Measurements from ENCODE around the gene OR4C6. TPM values are rescaled to one million over a fixed set of nuclear protein-coding genes. Genes with fewer than 3 reads are reported as not detected.

Gene OR4C6
- polyA plus RNA-seq = not detected

DNA sequence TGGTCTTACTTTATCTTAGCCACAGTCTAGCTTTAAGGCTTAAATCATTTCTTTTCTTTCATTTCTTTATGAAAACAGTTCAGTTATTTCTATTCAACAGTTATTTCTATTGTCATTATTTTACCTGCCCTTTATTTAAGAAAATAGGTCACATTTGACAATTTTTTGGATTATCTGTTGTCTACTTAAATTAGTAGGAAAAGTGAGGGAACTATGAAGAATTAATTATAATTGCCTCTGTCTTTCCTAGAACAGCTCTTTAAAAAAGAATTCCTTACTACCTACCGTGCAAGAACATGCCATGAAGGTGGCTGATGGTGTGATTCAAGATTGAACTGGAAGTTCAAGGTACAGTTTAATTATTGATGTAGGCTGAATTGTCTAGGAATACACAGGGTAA lies at the start of gene OR4C6:
OR4C6 (plus strand) TSS at position 301 of the 400 bp plus-strand sequence. CDS start 2,966 bp downstream, outside the sequence.
- Histone ChIP-seq H3K4me1 (ENCODE audit: control insufficient read depth in 2 of 2, insufficient read depth in 2 of 2, low read length in 1 of 2) (no peaks in the 10 kb centered on the region), H3K27me3 (ENCODE audit: control insufficient read depth in 1 of 2, insufficient read depth in 2 of 2, low read length in 2 of 2) (no peaks in the 10 kb centered on the region), H3K27ac (ENCODE audit: low read depth in 2 of 2, low read length in 1 of 2) (no peak within 1 kb of the TSS), H3K9me3 (ENCODE audit: control insufficient read depth in 2 of 2, insufficient read depth in 1 of 2, low read depth in 1 of 2, low read length in 1 of 2) (peaks cover 0 to 3% of the 10 kb centered on the region in 2 donors), H3K36me3 (ENCODE audit: control insufficient read depth in 2 of 2, insufficient read depth in 2 of 2, low read length in 1 of 2) (no peaks in the 10 kb centered on the region), H3K4me3 (ENCODE audit: low read depth in 1 of 2, low read length in 2 of 2) (no peak within 1 kb of the TSS)
- 72 to 80% methylated on average over 1 of the region's 1 CpG for WGBS, 2 donors

DNA sequence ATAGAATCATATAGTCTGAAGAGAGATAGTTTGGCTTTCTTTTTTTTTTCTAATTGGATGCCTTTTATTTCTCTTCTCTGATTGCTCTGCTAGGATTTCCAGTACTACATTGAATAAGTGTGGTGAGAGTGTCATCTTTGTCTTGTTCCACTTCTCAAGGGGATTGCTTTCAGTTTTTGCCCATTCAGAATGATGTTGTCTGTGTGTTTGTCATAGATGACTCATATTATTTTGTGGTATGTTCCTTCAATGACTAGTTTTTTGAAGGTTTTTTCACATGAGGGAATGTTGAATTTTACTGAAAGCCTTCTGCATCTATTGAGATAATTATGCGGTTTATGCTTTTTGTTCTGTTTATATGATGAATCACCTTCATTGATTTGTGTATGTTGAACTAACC lies 37.5 kb upstream of the OR4C6 start:
- 76 to 83% methylated on average over 1 of the region's 1 CpG for WGBS, 2 donors
- Histone ChIP-seq H3K27ac (ENCODE audit: low read depth in 2 of 2, low read length in 1 of 2) (no peak overlapping the region), H3K9me3 (ENCODE audit: control insufficient read depth in 2 of 2, insufficient read depth in 1 of 2, low read depth in 1 of 2, low read length in 1 of 2) (peaks cover 0 to 4% of the 10 kb centered on the region in 2 donors), H3K27me3 (ENCODE audit: control insufficient read depth in 1 of 2, insufficient read depth in 2 of 2, low read length in 2 of 2) (no peaks in the 10 kb centered on the region), H3K4me1 (ENCODE audit: control insufficient read depth in 2 of 2, insufficient read depth in 2 of 2, low read length in 1 of 2) (no peaks in the 10 kb centered on the region), H3K4me3 (ENCODE audit: low read depth in 1 of 2, low read length in 2 of 2) (no peak overlapping the region), H3K36me3 (ENCODE audit: control insufficient read depth in 2 of 2, insufficient read depth in 2 of 2, low read length in 1 of 2) (no peaks in the 10 kb centered on the region)

GRCh38 chr11:55634813-55635212 lies 27.2 kb upstream of the OR4C6 start, which contains the start of gene OR4P4:
Gene OR4P4, plus strand, starts transcription at chr11:55635113.
- no peak within 1 kb of the TSS for H3K4me3 ChIP-seq (ENCODE audit: low read depth in 1 of 2, low read length in 2 of 2)
- no peaks in the 10 kb centered on the region for H3K9me3 ChIP-seq (ENCODE audit: control insufficient read depth in 2 of 2, insufficient read depth in 1 of 2, low read depth in 1 of 2, low read length in 1 of 2)
- no peaks in the 10 kb centered on the region for H3K27me3 ChIP-seq (ENCODE audit: control insufficient read depth in 1 of 2, insufficient read depth in 2 of 2, low read length in 2 of 2)
- no peaks in the 10 kb centered on the region for H3K36me3 ChIP-seq (ENCODE audit: control insufficient read depth in 2 of 2, insufficient read depth in 2 of 2, low read length in 1 of 2)
- H3K27ac ChIP-seq (ENCODE audit: low read depth in 2 of 2, low read length in 1 of 2) = no peak within 1 kb of the TSS
- no peaks in the 10 kb centered on the region for H3K4me1 ChIP-seq (ENCODE audit: control insufficient read depth in 2 of 2, insufficient read depth in 2 of 2, low read length in 1 of 2)
- 46 to 52% methylated on average over 3 of the region's 3 CpGs for WGBS, 2 donors

DNA sequence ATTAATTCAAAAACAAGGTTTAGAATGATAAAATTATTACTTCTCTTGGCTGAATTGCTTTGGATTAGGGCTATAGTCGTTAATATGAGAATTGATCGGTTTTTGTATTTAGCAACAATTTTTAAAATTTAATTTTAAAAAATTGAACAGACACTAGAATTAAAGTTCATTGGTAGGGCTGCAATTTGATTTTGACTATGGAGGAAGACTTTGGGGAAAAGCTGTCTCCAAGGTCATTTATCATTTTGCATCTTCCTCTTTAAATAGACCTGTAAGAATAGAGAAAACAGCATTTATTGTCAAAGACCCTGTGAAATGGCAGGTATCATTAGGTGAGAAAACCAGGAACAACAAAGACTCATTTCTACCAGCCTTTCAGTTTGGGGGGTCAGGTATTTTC lies 14.0 kb upstream of the OR4C6 start, which contains the start of gene OR4S2:
OR4S2 (plus strand) TSS at position 301 of the 400 bp plus-strand sequence. CDS start 2,577 bp downstream, outside the sequence.
- Histone ChIP-seq H3K4me3 (ENCODE audit: low read depth in 1 of 2, low read length in 2 of 2) (no peak within 1 kb of the TSS), H3K36me3 (ENCODE audit: control insufficient read depth in 2 of 2, insufficient read depth in 2 of 2, low read length in 1 of 2) (no peaks in the 10 kb centered on the region), H3K9me3 (ENCODE audit: control insufficient read depth in 2 of 2, insufficient read depth in 1 of 2, low read depth in 1 of 2, low read length in 1 of 2) (no peaks in the 10 kb centered on the region), H3K27me3 (ENCODE audit: control insufficient read depth in 1 of 2, insufficient read depth in 2 of 2, low read length in 2 of 2) (no peaks in the 10 kb centered on the region), H3K4me1 (ENCODE audit: control insufficient read depth in 2 of 2, insufficient read depth in 2 of 2, low read length in 1 of 2) (no peaks in the 10 kb centered on the region), H3K27ac (ENCODE audit: low read depth in 2 of 2, low read length in 1 of 2) (no peak within 1 kb of the TSS)
- WGBS, 2 donors = 75 to 79% methylated on average over 2 of the region's 2 CpGs

DNA sequence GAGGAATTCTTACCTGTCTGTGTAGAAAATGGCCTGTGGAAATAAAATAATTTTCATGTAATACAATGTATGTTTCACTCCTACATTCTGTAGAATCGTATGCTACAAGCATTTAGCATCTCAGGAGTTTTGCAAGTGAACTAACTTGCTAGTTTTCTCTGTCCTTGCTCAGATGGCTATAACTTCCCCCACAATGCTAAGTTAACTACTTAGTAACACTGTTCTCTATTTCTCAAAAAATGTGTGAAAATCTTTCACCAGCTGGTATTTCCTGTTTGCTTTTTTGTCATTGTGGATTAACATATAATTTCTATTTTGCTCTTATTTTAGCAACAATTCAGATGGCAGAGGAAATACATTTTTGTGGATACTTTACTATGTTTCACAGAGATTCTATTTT lies 9.4 kb upstream of the OR4C6 start:
- WGBS, 2 donors = 62 to 70% methylated on average over 1 of the region's 1 CpG

DNA sequence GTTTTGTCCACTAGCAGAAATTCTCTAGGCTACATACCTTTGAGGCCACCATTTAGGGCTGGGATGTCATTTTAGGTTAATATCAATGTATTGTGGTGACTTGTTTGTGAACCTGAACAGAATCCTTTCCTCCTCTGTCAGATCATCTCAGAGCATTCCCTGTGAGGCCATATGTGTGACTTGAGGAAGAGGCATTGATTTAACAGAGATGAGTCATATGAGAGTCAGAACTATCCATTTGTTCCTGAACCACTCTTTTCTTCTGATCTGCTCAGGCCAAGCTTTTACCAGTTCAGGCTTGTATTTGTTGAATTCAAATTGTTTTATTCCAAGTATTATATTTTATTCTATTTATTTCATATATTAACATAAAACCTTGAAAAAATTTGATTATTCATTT lies 6.9 kb upstream of the OR4C6 start:
- no peaks in the 10 kb centered on the region for H3K4me1 ChIP-seq (ENCODE audit: control insufficient read depth in 2 of 2, insufficient read depth in 2 of 2, low read length in 1 of 2)
- H3K27ac ChIP-seq (ENCODE audit: low read depth in 2 of 2, low read length in 1 of 2) = no peak overlapping the region
- peaks cover 0 to 5% of the 10 kb centered on the region in 2 donors for H3K9me3 ChIP-seq (ENCODE audit: control insufficient read depth in 2 of 2, insufficient read depth in 1 of 2, low read depth in 1 of 2, low read length in 1 of 2)
- H3K36me3 ChIP-seq (ENCODE audit: control insufficient read depth in 2 of 2, insufficient read depth in 2 of 2, low read length in 1 of 2) = no peaks in the 10 kb centered on the region
- H3K4me3 ChIP-seq (ENCODE audit: low read depth in 1 of 2, low read length in 2 of 2) = no peak overlapping the region
- H3K27me3 ChIP-seq (ENCODE audit: control insufficient read depth in 1 of 2, insufficient read depth in 2 of 2, low read length in 2 of 2) = no peaks in the 10 kb centered on the region

More for the DNA sequence above, 9.4 kb upstream of the OR4C6 start:
- Histone ChIP-seq H3K27me3 (ENCODE audit: control insufficient read depth in 1 of 2, insufficient read depth in 2 of 2, low read length in 2 of 2) (no peaks in the 10 kb centered on the region), H3K4me1 (ENCODE audit: control insufficient read depth in 2 of 2, insufficient read depth in 2 of 2, low read length in 1 of 2) (no peaks in the 10 kb centered on the region), H3K9me3 (ENCODE audit: control insufficient read depth in 2 of 2, insufficient read depth in 1 of 2, low read depth in 1 of 2, low read length in 1 of 2) (peaks cover 0 to 5% of the 10 kb centered on the region in 2 donors), H3K36me3 (ENCODE audit: control insufficient read depth in 2 of 2, insufficient read depth in 2 of 2, low read length in 1 of 2) (no peaks in the 10 kb centered on the region), H3K4me3 (ENCODE audit: low read depth in 1 of 2, low read length in 2 of 2) (no peak overlapping the region), H3K27ac (ENCODE audit: low read depth in 2 of 2, low read length in 1 of 2) (no peak overlapping the region)

- WGBS, 2 donors = 88 to 89% methylated on average over 2 of the region's 2 CpGs
Measured at GRCh38 chr11:55658031-55658573, 3.9 kb upstream of the OR4C6 start.

DNA sequence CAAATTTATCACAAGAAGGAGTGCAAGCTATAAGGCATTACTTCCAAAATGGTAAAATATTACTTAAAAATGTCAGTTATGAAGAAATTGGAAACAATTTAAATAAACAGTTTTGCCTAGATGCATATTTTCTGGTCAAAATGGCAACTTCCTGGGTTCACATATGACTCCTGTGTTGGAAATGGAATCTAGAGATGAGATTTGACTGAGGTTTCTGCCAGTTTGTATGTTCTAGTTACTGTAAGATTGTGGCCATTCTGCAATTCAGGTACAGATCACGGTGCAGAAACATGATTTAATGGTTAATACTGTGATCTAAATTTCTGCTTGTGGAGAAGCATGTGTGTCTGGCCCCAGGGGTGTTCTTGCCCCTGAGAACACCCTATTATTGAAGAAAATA lies 3.4 kb upstream of the OR4C6 start:
- Histone ChIP-seq H3K27me3 (ENCODE audit: control insufficient read depth in 1 of 2, insufficient read depth in 2 of 2, low read length in 2 of 2) (no peaks in the 10 kb centered on the region), H3K4me3 (ENCODE audit: low read depth in 1 of 2, low read length in 2 of 2) (no peak overlapping the region), H3K4me1 (ENCODE audit: control insufficient read depth in 2 of 2, insufficient read depth in 2 of 2, low read length in 1 of 2) (no peaks in the 10 kb centered on the region), H3K36me3 (ENCODE audit: control insufficient read depth in 2 of 2, insufficient read depth in 2 of 2, low read length in 1 of 2) (no peaks in the 10 kb centered on the region), H3K9me3 (ENCODE audit: control insufficient read depth in 2 of 2, insufficient read depth in 1 of 2, low read depth in 1 of 2, low read length in 1 of 2) (peaks cover 0 to 5% of the 10 kb centered on the region in 2 donors), H3K27ac (ENCODE audit: low read depth in 2 of 2, low read length in 1 of 2) (no peak overlapping the region)
- 47 to 53% methylated on average over 1 of the region's 1 CpG for WGBS, 2 donors

More at GRCh38 chr11:55658031-55658573, 3.9 kb upstream of the OR4C6 start:
- Histone ChIP-seq H3K9me3 (ENCODE audit: control insufficient read depth in 2 of 2, insufficient read depth in 1 of 2, low read depth in 1 of 2, low read length in 1 of 2) (peaks cover 0 to 5% of the 10 kb centered on the region in 2 donors), H3K4me1 (ENCODE audit: control insufficient read depth in 2 of 2, insufficient read depth in 2 of 2, low read length in 1 of 2) (no peaks in the 10 kb centered on the region), H3K36me3 (ENCODE audit: control insufficient read depth in 2 of 2, insufficient read depth in 2 of 2, low read length in 1 of 2) (no peaks in the 10 kb centered on the region), H3K27ac (ENCODE audit: low read depth in 2 of 2, low read length in 1 of 2) (no peak overlapping the region), H3K4me3 (ENCODE audit: low read depth in 1 of 2, low read length in 2 of 2) (no peak overlapping the region), H3K27me3 (ENCODE audit: control insufficient read depth in 1 of 2, insufficient read depth in 2 of 2, low read length in 2 of 2) (no peaks in the 10 kb centered on the region)

DNA sequence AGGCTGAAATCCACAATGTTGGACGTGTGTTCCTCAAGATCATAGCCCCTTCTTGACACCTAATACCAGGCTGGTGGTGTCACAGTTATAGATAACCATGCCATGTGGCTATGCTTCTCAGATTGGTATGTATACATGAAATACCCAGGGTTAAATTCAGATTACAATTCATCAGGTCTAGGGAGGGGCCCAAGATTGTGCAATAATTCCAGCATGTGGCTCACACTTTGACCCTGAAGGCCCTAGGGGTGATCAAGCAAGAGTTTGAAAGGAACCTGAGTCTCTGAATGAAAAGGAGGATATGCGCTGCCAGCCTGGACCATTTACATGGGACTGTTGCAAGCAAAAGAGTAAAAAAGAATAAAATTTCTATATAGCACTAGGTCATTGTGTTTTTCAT lies 7.4 kb downstream of the OR4C6 start:
- WGBS, 2 donors = 43 to 49% methylated on average over 2 of the region's 2 CpGs

GRCh38 chr11:55673860-55674259 lies 11.9 kb downstream of the OR4C6 start:
- Histone ChIP-seq H3K27ac (ENCODE audit: low read depth in 2 of 2, low read length in 1 of 2) (no peak overlapping the region), H3K27me3 (ENCODE audit: control insufficient read depth in 1 of 2, insufficient read depth in 2 of 2, low read length in 2 of 2) (no peaks in the 10 kb centered on the region), H3K9me3 (ENCODE audit: control insufficient read depth in 2 of 2, insufficient read depth in 1 of 2, low read depth in 1 of 2, low read length in 1 of 2) (no peaks in the 10 kb centered on the region), H3K36me3 (ENCODE audit: control insufficient read depth in 2 of 2, insufficient read depth in 2 of 2, low read length in 1 of 2) (no peaks in the 10 kb centered on the region), H3K4me3 (ENCODE audit: low read depth in 1 of 2, low read length in 2 of 2) (no peak overlapping the region), H3K4me1 (ENCODE audit: control insufficient read depth in 2 of 2, insufficient read depth in 2 of 2, low read length in 1 of 2) (no peaks in the 10 kb centered on the region)
- 60 to 63% methylated on average over 5 of the region's 5 CpGs for WGBS, 2 donors

More for the DNA sequence above, 7.4 kb downstream of the OR4C6 start:
- H3K4me3 ChIP-seq (ENCODE audit: low read depth in 1 of 2, low read length in 2 of 2) = no peak overlapping the region
- H3K27ac ChIP-seq (ENCODE audit: low read depth in 2 of 2, low read length in 1 of 2) = no peak overlapping the region
- no peaks in the 10 kb centered on the region for H3K27me3 ChIP-seq (ENCODE audit: control insufficient read depth in 1 of 2, insufficient read depth in 2 of 2, low read length in 2 of 2)
- H3K36me3 ChIP-seq (ENCODE audit: control insufficient read depth in 2 of 2, insufficient read depth in 2 of 2, low read length in 1 of 2) = no peaks in the 10 kb centered on the region
- peaks cover 0 to 3% of the 10 kb centered on the region in 2 donors for H3K9me3 ChIP-seq (ENCODE audit: control insufficient read depth in 2 of 2, insufficient read depth in 1 of 2, low read depth in 1 of 2, low read length in 1 of 2)
- H3K4me1 ChIP-seq (ENCODE audit: control insufficient read depth in 2 of 2, insufficient read depth in 2 of 2, low read length in 1 of 2) = no peaks in the 10 kb centered on the region
